LNCaP clone FGC (cell line): ENCODE results near the gene MACROD2.

Experiments
- DNase-seq: peaks from one replicate; pipeline ENCODE4 v3.0.0-alpha.2; 2011; ENCODE audit warnings: low read depth
- H3K4me3 ChIP-seq: 2 replicates; pipeline ENCODE4 v1.5.1; 2011; ENCODE audit warnings: mild to moderate bottlenecking, low read depth, low read length, control low read depth
- TF ChIP-seq, protein P1 (sequence below): IDR thresholded peaks from 2 replicates; pipeline ENCODE4 v1.5.1; 2012; ENCODE audit warnings: mild to moderate bottlenecking; ENCODE audit not compliant: control insufficient read depth, insufficient read depth; ENCODE audit errors: extremely low read depth

MACROD2 gene

DNA sequence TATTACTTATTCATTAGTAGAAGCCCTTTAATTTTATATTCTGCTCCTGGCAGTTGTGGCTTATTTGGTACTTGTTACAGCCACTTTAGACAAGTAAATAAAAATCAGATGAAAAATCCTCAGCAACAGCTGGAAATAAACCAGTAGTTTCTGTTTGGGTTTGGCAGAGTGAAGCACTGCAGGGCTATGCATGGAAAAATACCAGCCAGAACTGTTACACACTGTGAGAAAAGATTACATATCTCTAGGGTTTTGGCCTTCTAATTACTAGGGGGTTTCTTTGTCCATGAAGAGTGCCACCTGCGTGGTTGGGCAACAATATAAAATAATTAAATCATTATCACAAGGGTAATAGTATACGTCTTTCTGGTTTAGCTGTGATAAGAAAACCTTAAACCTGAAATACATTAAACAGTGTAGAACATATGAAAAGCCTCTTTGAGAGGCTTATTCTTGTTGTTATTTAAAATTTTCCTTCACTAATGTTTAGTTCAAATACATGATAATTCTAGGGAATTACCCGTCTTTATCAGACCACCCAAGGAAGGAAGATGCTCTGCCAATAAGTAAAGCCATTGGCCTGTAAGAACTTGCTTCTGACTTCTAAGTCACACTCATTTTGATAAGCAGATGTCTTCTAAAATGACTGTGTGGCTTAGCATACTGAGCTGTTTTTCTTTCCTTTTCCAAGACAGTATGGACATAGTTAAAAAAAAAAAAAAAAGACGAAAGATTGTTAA is 662.1 kb downstream of the MACROD2 start:
- no peak for DNase-seq

DNA sequence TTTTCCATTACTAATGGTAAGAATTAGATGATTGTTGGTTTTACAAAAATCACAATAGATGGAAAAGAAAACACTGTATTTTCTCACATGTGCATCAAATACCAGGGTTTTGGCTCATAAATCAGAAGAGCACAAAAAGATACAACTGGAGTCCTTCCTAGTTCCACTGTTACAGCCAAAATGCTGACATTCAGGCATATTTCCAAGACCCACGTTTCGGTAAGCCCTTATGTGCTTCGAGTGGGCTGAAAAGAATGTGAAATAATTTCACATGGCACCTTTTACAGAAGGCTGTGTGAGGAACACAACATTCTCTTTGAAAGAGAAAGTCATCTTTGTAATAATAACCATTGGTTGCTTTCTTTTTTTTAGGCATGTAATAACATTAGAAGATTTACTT is 668.8 kb downstream of the MACROD2 start:
- H3K4me3 ChIP-seq = no peak overlapping the region
- no peak for DNase-seq
- TF ChIP-seq, protein P1, sequence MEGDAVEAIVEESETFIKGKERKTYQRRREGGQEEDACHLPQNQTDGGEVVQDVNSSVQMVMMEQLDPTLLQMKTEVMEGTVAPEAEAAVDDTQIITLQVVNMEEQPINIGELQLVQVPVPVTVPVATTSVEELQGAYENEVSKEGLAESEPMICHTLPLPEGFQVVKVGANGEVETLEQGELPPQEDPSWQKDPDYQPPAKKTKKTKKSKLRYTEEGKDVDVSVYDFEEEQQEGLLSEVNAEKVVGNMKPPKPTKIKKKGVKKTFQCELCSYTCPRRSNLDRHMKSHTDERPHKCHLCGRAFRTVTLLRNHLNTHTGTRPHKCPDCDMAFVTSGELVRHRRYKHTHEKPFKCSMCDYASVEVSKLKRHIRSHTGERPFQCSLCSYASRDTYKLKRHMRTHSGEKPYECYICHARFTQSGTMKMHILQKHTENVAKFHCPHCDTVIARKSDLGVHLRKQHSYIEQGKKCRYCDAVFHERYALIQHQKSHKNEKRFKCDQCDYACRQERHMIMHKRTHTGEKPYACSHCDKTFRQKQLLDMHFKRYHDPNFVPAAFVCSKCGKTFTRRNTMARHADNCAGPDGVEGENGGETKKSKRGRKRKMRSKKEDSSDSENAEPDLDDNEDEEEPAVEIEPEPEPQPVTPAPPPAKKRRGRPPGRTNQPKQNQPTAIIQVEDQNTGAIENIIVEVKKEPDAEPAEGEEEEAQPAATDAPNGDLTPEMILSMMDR = no peak

More for the DNA sequence above, 662.1 kb downstream of the MACROD2 start:
- H3K4me3 ChIP-seq = no peak overlapping the region
- TF ChIP-seq, protein P1 = no peak

DNA sequence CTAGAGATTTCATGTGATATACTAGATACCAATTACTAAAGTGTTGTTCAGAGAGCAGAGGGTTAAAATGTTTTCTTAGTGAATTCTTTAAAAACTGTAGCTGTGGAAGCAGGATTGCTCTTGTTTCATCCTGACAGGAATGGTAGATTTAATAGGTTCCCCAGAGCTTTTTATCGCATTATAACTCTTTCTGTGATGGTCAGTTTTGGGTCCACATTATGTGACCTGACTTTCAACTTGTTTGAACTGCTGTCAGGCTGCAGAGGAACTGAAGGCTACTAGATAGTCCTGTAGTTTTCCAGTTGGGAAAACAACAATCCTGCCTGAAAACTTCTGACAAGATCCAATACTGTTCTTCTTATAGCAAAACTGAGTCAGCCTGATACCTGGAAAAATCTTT is 671.4 kb downstream of the MACROD2 start:
- H3K4me3 ChIP-seq = no peak overlapping the region
- DNase-seq = no peak
- TF ChIP-seq, protein P1 = no peak

DNA sequence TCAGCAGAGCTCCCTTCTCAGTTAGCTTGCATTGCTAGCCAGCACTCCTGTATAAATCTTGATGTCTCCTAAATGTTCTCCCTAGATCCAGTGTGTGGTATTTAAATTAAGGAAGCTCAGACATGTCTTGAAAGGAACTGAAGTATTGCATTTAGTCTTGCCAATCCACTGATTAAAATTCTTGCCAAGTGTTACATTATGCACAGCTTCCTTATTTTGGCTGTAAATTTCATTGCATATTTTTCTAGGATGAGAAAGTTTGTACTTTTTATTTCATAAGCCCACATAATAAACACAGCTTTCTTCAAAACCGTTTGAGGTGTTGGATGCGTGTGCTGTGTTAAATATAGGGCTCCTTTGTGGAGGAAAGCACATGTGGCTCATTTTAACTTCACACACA is 671.9 kb downstream of the MACROD2 start:
- H3K4me3 ChIP-seq = no peak overlapping the region
- DNase-seq = no peak
- TF ChIP-seq, protein P1 = no peak

DNA sequence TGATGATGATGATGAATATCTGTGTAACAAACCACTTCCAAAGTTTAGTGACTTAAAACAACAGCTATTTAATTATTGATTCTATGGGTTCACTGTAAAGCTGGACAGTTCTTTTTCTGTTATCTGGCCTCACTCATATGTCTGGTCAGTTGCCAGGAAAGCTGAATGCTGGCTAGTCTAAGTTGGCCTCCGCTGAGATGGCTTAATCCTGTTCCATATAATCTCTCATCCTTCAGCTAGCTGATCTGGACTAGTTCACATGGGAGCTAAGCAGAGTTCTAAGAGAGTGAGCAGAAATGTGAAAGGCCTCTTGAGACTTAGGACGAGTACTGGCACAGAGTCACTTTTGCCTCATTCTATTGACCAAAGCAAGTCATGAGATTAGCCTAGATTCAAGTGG is 676.8 kb downstream of the MACROD2 start:
- no peak overlapping the region for H3K4me3 ChIP-seq
- TF ChIP-seq, protein P1 = no peak
- DNase-seq = no peak

DNA sequence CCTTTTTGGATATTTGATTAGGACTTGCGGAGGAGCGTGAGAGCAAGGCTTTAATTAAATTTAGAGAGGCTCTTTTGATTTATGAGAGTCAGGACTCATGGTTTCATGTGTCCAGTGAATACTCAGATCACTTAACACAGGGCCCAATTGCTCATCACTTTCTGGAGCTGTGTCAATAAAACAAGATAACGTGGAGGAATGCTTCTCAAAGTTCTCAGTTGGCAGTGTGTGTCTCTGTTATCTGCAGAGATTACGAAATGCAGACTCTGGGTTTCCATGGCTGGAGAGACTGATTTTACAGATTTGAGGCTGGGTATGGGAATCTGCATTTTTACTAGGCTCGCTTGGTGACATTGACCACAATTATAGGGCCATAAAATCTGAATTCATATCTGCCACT is 677.8 kb downstream of the MACROD2 start:
- no peak for DNase-seq
- TF ChIP-seq, protein P1 = no peak
- H3K4me3 ChIP-seq = no peak overlapping the region

DNA sequence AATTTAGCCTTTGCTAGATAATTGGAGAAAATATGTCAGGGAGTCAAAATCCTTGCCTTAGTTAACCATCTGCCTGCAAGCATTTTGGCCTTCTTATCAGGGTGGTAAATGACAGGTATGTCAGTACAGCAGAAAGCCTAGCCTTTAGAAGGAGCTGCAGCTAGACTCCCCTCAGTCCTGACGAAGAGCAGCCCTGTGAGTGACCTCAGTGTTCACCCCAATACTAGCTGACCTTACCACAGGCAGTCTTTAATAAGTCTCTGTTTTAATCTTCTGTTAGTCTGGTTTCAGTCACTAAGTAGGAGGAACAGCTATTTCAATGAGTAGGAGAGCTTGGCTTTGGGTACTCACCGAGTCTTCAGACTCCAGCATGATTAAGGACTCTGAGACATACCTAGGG is 682.1 kb downstream of the MACROD2 start:
- TF ChIP-seq, protein P1 = no peak
- DNase-seq = no peak
- H3K4me3 ChIP-seq = no peak overlapping the region
